ENCODE results near the gene OSTF1. TPM values are rescaled to one million over a fixed set of nuclear protein-coding genes. Genes with fewer than 3 reads are reported as not detected.

The OSTF1 gene
- total RNA-seq, 1 experiment from 2014 or later, result 58.4 TPM

DNA sequence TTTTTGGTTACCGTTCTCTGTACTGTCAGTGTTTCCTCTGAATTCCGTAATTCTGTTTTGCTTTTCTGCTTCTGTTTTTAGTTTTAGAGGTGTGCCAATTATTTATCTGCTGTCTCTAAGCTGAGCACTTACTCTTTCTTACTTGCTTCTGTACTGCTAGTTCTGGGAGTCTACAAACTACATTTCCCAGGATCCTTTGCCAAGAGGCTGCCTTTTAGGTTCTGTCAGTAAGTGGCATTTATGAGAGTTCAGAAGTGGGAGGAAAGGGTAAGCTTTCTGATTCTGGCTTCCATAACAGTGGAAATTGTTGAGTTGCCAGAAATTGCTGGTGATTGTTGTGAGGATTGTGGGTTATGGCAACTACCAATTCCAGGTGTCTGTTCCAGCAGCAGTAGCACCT lies 102.4 kb downstream of the OSTF1 start:
- DNase-seq, result no peak
- H3F3A ChIP-seq (ENCODE audit: insufficient read depth, low read depth), result no peaks in the 10 kb centered on the region
- no peak overlapping the region for H3K4me2 ChIP-seq
- intact Hi-C loops (cut with micrococcal nuclease; ENCODE audit: unreplicated experiment), result no loop called here
- CTCF ChIA-PET, result no interaction called here
- H2AFZ ChIP-seq, result no peak overlapping the region
- no peaks in the 10 kb centered on the region for H3K9me3 ChIP-seq (ENCODE audit: insufficient read depth, low read depth)
- no peaks in the 10 kb centered on the region for H3K79me2 ChIP-seq (ENCODE audit: low read depth)
- H3K4me1 ChIP-seq (replicated peaks; ENCODE audit: insufficient read depth), result no peaks in the 10 kb centered on the region
- H3K27ac ChIP-seq, result no peak overlapping the region
- no peak for TF ChIP-seq CTCF (conservative IDR thresholded peaks at IDR 0.05)
- no peak for TF ChIP-seq EZH2 (IDR thresholded peaks at IDR 0.05; ENCODE audit: low read depth)
- H3K27me3 ChIP-seq (ENCODE audit: insufficient read depth, low read depth), result no peaks in the 10 kb centered on the region
- no TSS peak for BruUV-seq (replicated peaks)
- H4K20me1 ChIP-seq (ENCODE audit: insufficient read depth), result no peaks in the 10 kb centered on the region
- POLR2A ChIA-PET (ENCODE audit: unreplicated experiment), result no interaction called here
- no peak overlapping the region for H3K4me3 ChIP-seq
- H3K9me2 ChIP-seq (ENCODE audit: insufficient read depth), result no peaks in the 10 kb centered on the region
- H3K36me3 ChIP-seq (ENCODE audit: low read depth), result no peaks in the 10 kb centered on the region

Other genes with a start within 250 kb of the OSTF1 start
- gene TRPM6, start 200.6 kb upstream of the OSTF1 start, total RNA-seq (2021), result 0.08 and 0.09 TPM in 2 replicates
- gene C9orf40, start 135.6 kb upstream of the OSTF1 start, total RNA-seq (2021), result 10.8 and 11.3 TPM in 2 replicates
- gene CARNMT1, start 60.2 kb upstream of the OSTF1 start, total RNA-seq (2021), result 20.5 and 21.5 TPM in 2 replicates
- gene NMRK1, start 359 bp upstream of the OSTF1 start, total RNA-seq (2021), result 35.4 and 36.2 TPM in 2 replicates